LNCAP (cell line): ENCODE data around the gene OXSR1.

Experiments used
- CTCF ChIP-seq: fragments of 450-650 bp; IDR thresholded peaks from 2 replicates; pipeline ENCODE4 v1.5.1; 2017; ENCODE audit warnings: mild to moderate bottlenecking

OXSR1 gene

GRCh38 chr3:38146504-38146903 is 18.8 kb upstream of the OXSR1 start:
- no peak for TF ChIP-seq CTCF

- no peak for TF ChIP-seq CTCF
Observed at GRCh38 chr3:38147421-38147820, 17.9 kb upstream of the OXSR1 start.

GRCh38 chr3:38148311-38148882 is 16.9 kb upstream of the OXSR1 start:
- no peak for TF ChIP-seq CTCF

- TF ChIP-seq CTCF = no peak
Observed at GRCh38 chr3:38149708-38150107, 15.6 kb upstream of the OXSR1 start.

- no peak; the same call in 1 of the 2 replicates for TF ChIP-seq CTCF
Observed at GRCh38 chr3:38150780-38151528, 14.4 kb upstream of the OXSR1 start.

- TF ChIP-seq CTCF = no peak
Observed at GRCh38 chr3:38151667-38152265, 13.6 kb upstream of the OXSR1 start.

- no peak for TF ChIP-seq CTCF
Observed at GRCh38 chr3:38152609-38153008, 12.7 kb upstream of the OXSR1 start.
